Heart left ventricle (tissue), 16 donors: ENCODE results near the gene MAN1B1. TPM values are rescaled to one million over a fixed set of nuclear protein-coding genes. Genes with fewer than 3 reads are reported as not detected.
A peak's percentile ranks its signal among the peaks of the same experiment; 100 is the strongest.

Source experiments
- ATAC-seq, 4 donors: fragments of 200-7000 bp; cut with Tn5 transposase; one replicate each; pipeline ENCODE4 v1.9.1; 2020 to 2022; ENCODE audit warnings: moderate library complexity in 4 of 4, mild to moderate bottlenecking in 3 of 4, moderate number of reproducible peaks in 1 of 4
- DNase-seq, 5 donors: peaks; one replicate each; pipeline ENCODE4 v3.0.0-alpha.2; 2020
- H3K27ac ChIP-seq, 12 donors: fragments of 200-600 bp; sonication (generic) in 4 of 12; one replicate each; pipeline versions ENCODE4 v1.5.0 to v1.8.0; 2016 to 2022; ENCODE audit warnings: mild to moderate bottlenecking in 2 of 12
- H3K27me3 ChIP-seq, 9 donors: fragments of 200-600 bp; sonication (generic) in 2 of 9; one replicate each; pipeline versions ENCODE4 v1.5.1 to v1.8.0; 2016 to 2022; ENCODE audit warnings: mild to moderate bottlenecking in 3 of 9
- H3K36me3 ChIP-seq, 9 donors: fragments of 200-600 bp; sonication (generic) in 2 of 9; one replicate each; pipeline versions ENCODE4 v1.5.0 to v1.8.0; 2018 to 2022; ENCODE audit warnings: mild to moderate bottlenecking in 2 of 9
- H3K4me1 ChIP-seq, 12 donors: fragments of 200-600 bp; sonication (generic) in 4 of 12; one replicate each; pipeline versions ENCODE4 v1.5.0 to v1.8.0; 2016 to 2022; ENCODE audit warnings: mild to moderate bottlenecking in 3 of 12
- H3K4me3 ChIP-seq, 12 donors: fragments of 200-600 bp; sonication (generic) in 4 of 12; one replicate each; pipeline versions ENCODE4 v1.5.0 to v1.8.0; 2017 to 2022; ENCODE audit warnings: mild to moderate bottlenecking in 9 of 12, moderate library complexity in 4 of 12
- H3K9me3 ChIP-seq, 12 donors: fragments of 200-600 bp; sonication (generic) in 4 of 12; one replicate each; pipeline versions ENCODE4 v1.5.0 to v1.8.0; 2016 to 2022; ENCODE audit warnings: mild to moderate bottlenecking in 1 of 12
- CTCF ChIP-seq, 12 donors: fragments of 200-600 bp; sonication (generic) in 4 of 12; IDR thresholded peaks; one replicate each; pipeline versions ENCODE4 v1.5.0 to v1.8.0; 2018 to 2022; ENCODE audit warnings: antibody characterized with exemption in 12 of 12, mild to moderate bottlenecking in 5 of 12
- POLR2A ChIP-seq, 2 donors: fragments of 450-650 bp; IDR thresholded peaks; one replicate each; pipeline ENCODE4 v1.6.1; 2017; ENCODE audit warnings: antibody characterized with exemption in 2 of 2, mild to moderate bottlenecking in 2 of 2, moderate library complexity in 2 of 2
- WGBS, 4 donors: extraction: QIAGEN DNeasy Blood & Tissue Kit in 2 of 4; methylation state at CpG; one replicate each; pipeline versions ENCODE4 v1.1.5 to v1.1.7; 2013 to 2018; 5-methylcytosine and 5-hydroxymethylcytosine counted together
- intact Hi-C, 10 donors: fragments of 100-400 bp; cut with DNase I; formaldehyde crosslinking; loops; one replicate each; pipeline versions ENCODE4 v1.11.1 to v1.14.2; 2022
- polyA plus RNA-seq, 2 donors: library from polyadenylated mRNA; stranded (reverse); fragments of 200-250 nt; gene quantifications; one replicate each; pipeline ENCODE4 v1.2.3, GENCODE V29; 2013
- total RNA-seq, 9 donors: library from RNA; depleted of rRNA in 2 of 9; stranded (reverse); fragments of >200 nt in 2 of 9; fragmentation: NEBNext Ultra II Directional in 3 of 9; extraction: Animal tissue kit (Norgen Biotek cat#: 25700) in 3 of 9; gene quantifications; one replicate each; pipeline versions ENCODE4 v1.1.0 to v1.2.4, GENCODE V29; 2016 to 2023
- donor health status: ischemic (EF 13 %, LVEDD 7.1; RV severe dilation, severe dysfunction).
- donor health status: healthy with polysubstance abuse.
- donor health status: DM: no; HTN: yes; CAD: no.
- donor health status: DM: no; HTN: no; CAD: no.
- donor health status: ischemic (EF 25% LVEDD 6.9; RV normal size, moderate dysfunction).
- donor health status: ischemic (EF 25% LVEDD 5.7; RV mildly dilated, moderate dysfunction).
- donor health status: healthy.
- donor health status: DM: yes; HTN: yes; CAD: no.
- donor health status: ischemic (EF 35%, LVEDD 5.7; RV mildly dilated, moderate dysfunction).
- donor health status: nonischemic (EF 11% LVEDD 7.7; RV severe dilation, severe dysfunction).
- donor health status: DM: yes; HTN: yes; CAD: no.
- donor health status: PGD.
- donor health status: ischemic (EF 29% LVEDD 5.4; RV normal size, mild dysfunction).
- donor health status: nonischemic (EF 23%, LVEDD 6.1; RV moderate dilation, normal function).

Gene MAN1B1
- total and polyA plus RNA-seq, 11 donors = 17.6 to 40.6 (median 24.6) TPM

DNA sequence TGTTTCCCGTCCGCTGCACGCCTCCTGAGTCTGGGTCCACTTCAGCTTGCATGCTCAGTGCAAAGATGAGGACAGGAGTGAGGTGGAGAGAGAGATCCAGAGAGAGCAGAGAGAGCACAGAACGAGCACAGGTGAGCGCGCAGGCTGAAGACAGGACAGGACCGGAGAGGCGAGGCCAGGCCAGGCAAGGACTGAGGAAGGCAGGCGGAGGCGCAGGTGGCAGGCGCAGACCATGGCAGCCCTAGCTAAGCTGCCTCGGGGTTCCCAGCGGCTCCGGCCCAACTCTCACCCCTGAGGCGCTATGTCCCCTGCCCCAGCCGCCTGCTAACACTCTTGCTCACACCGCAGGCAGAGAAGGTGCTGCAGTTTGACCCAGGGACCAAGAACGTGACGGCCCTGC, 61.9 kb downstream of the MAN1B1 start:
- Histone ChIP-seq H3K27me3 (peaks cover 4 to 47% (median 15%) of the 10 kb centered on the region in 9 donors), H3K4me3 (no peak overlapping the region), H3K27ac (no peak overlapping the region), H3K9me3 (no peaks in the 10 kb centered on the region), H3K36me3 (no peaks in the 10 kb centered on the region), H3K4me1 (no peaks in the 10 kb centered on the region)
- DNase-seq = no peak
- TF ChIP-seq CTCF (IDR thresholded peaks at IDR 0.05) (no peak), POLR2A (IDR thresholded peaks at IDR 0.05) (no peak)
- WGBS, 4 donors = 76 to 85% (median 81%) methylated on average over 14 to 19 of the region's 19 CpGs
- intact Hi-C loops = loop anchor here in 1 of 10 donors (10.0 kb wide), 1 partner anchor 356 kb away; no protein-coding TSS in a partner anchor
- no peak for ATAC-seq

DNA sequence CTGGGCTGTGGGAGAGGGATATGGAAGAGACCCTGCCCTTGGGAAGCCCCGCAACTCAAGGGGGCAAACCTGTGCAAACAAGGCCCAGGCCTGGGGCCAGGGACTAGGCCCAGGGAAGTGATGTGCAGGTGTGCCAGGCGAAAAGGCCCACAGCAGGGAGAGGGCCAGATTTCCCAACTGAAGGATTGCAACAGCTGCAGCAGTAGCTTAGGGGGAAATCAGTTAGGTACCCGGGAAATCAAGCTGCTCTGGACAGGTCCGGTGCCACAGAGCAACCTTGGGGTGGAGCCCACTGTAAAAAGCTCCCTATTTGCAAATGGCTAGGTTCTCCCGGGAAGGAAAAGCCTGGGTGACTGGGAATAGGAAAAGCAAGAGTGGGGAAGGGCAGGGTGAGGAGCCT, 62.6 kb downstream of the MAN1B1 start:
- DNase-seq = no peak
- 81 to 90% (median 85%) methylated on average over 5 of the region's 5 CpGs for WGBS, 4 donors
- intact Hi-C loops = loop anchor here in 1 of 10 donors (10.0 kb wide), 1 partner anchor 355 kb away; no protein-coding TSS in a partner anchor

DNA sequence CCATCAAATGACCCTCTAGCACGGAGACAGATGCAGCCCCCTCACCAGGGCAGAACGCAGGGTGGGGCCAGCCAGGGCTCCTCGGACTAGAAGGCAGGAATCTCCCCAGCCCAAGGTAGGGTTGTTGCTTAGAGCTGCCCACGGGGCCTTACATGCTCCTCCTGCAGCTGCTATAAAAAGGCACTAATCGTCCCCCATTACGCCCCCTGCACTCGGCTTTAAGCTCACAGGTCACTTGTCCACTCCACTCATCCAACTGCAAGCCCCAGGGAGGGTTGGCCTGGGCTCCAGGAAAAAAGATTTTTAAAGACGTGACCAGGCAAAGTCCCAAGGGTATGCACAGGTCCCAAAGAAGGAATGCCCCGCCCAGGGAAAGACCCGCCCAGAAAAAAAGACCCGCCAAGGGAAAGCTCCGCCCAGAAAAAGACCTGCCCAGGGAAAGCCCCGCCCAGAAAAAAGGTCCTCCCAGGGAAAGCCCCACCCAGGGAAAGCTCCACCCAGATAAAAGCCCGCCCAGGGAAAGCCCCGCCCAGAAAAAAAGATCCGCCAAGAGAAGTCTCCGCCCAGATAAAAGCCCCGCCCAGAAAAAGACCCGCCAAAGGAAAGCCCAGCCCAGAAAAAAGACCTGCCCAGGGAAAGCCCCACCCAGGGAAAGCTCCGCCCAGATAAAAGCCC, 63.3 kb downstream of the MAN1B1 start:
- Histone ChIP-seq H3K4me1 (no peaks in the 10 kb centered on the region), H3K36me3 (no peaks in the 10 kb centered on the region), H3K9me3 (no peaks in the 10 kb centered on the region), H3K27me3 (peaks cover 0 to 46% (median 11%) of the 10 kb centered on the region in 9 donors), H3K4me3 (no peak overlapping the region), H3K27ac (no peak overlapping the region)
- intact Hi-C loops = loop anchor here in 1 of 10 donors (10.0 kb wide), 1 partner anchor 355 kb away; no protein-coding TSS in a partner anchor
- TF ChIP-seq CTCF (IDR thresholded peaks at IDR 0.05) (no peak), POLR2A (IDR thresholded peaks at IDR 0.05) (no peak)
- 40 to 59% (median 57%) methylated on average over 17 to 20 of the region's 20 CpGs for WGBS, 4 donors
- ATAC-seq = no peak
- DNase-seq = no peak

More for the DNA sequence above, 62.6 kb downstream of the MAN1B1 start:
- ATAC-seq = no peak
- H3K4me3 ChIP-seq = no peak overlapping the region
- TF ChIP-seq CTCF (IDR thresholded peaks at IDR 0.05) = no peak
- TF ChIP-seq POLR2A (IDR thresholded peaks at IDR 0.05) = no peak
- no peak overlapping the region for H3K27ac ChIP-seq
- no peaks in the 10 kb centered on the region for H3K9me3 ChIP-seq
- H3K4me1 ChIP-seq = no peaks in the 10 kb centered on the region
- no peaks in the 10 kb centered on the region for H3K36me3 ChIP-seq
- H3K27me3 ChIP-seq = peaks cover 0 to 40% (median 11%) of the 10 kb centered on the region in 9 donors

DNA sequence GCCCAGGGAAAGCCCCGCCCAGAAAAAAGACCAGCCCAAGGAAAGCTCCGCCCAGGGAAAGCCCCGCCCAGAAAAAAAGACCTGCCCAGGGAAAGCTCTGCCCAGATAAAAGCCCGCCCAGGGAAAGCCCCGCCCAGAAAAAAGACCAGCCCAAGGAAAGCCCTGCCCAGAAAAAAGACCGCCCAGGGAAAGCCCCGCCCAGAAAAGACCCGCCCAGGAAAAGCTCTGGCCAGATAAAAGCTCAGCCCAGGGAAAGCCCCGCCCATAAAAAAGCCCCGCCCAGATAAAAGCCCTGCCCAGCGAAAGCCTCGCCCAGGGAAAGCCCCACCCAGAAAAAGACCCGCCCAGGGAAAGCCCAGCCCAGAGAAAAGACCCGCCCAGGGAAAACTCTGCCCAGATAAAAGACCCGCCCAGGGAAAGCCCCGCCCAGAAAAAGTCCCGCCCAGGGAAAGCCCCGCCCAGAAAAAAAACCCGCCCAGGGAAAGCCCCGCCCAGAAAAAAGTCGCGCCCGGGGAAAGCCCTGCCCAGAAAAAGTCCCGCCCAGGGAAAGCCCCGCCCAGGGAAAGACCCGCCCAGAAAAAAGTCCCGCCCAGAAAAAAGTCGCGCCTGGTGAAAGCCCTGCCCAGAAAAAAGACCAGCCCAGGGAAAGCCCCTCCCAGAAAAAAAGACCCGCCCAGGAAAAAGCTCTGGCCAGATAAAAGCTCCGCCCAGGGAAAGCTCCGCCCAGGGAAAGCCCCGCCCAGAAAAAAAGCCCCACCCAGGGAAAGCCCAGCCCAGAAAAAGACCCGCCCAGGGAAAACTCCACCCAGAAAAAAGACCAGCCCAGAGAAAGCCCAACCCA, 64.1 kb downstream of the MAN1B1 start:
- intact Hi-C loops = no loop called here
- Histone ChIP-seq H3K4me1 (no peaks in the 10 kb centered on the region), H3K4me3 (no peak overlapping the region), H3K27ac (no peak overlapping the region), H3K9me3 (no peaks in the 10 kb centered on the region), H3K27me3 (peaks cover under 1 to 49% (median 15%) of the 10 kb centered on the region in 9 donors), H3K36me3 (no peaks in the 10 kb centered on the region)
- ATAC-seq = peak in 2 of 4 donors; percentile 22 to 48
- TF ChIP-seq POLR2A (IDR thresholded peaks at IDR 0.05) (no peak), CTCF (IDR thresholded peaks at IDR 0.05) (no peak)
- 19 to 43% (median 38%) methylated on average over 33 to 34 of the region's 34 CpGs for WGBS, 4 donors
- no peak for DNase-seq
